GM21447 (cell line): ENCODE data around the gene GLDN.
"Not testable (repeated sequence)": the region's sequence is repeated elsewhere in the genome, so short reads cannot be mapped to it uniquely, and the experiment has no call there.

Source experiments
- ATAC-seq: cut with Tn5 transposase; IDR thresholded peaks from one replicate; pipeline ENCODE4 v1.9.1; 2021; ENCODE audit not compliant: unreplicated experiment

The GLDN gene

GRCh38 chr15:51386960-51387698, 45.7 kb downstream of the GLDN start:
- ATAC-seq: no peak

GRCh38 chr15:51387699-51388041, 46.2 kb downstream of the GLDN start:
- no peak for ATAC-seq

- no peak for ATAC-seq
Observed at GRCh38 chr15:51388726-51389125, 47.3 kb downstream of the GLDN start.

- ATAC-seq: no peak
Observed at GRCh38 chr15:51390241-51390965, 48.9 kb downstream of the GLDN start.

GRCh38 chr15:51390966-51391422, 49.5 kb downstream of the GLDN start:
- no peak for ATAC-seq

- ATAC-seq: no peak
Observed at GRCh38 chr15:51396921-51397320, 55.5 kb downstream of the GLDN start.

- ATAC-seq: no peak
Observed at GRCh38 chr15:51398626-51399025, 57.2 kb downstream of the GLDN start.

GRCh38 chr15:51401051-51401780, 59.8 kb downstream of the GLDN start:
- no peak for ATAC-seq

- no peak for ATAC-seq
Observed at GRCh38 chr15:51401872-51402517, 60.5 kb downstream of the GLDN start.

GRCh38 chr15:51403072-51403878, 61.8 kb downstream of the GLDN start:
- no peak for ATAC-seq

- no peak for ATAC-seq
Observed at GRCh38 chr15:51403946-51404695, 62.7 kb downstream of the GLDN start.

GRCh38 chr15:51405693-51406523, 64.5 kb downstream of the GLDN start:
- no peak for ATAC-seq

GRCh38 chr15:51414256-51414860, 72.9 kb downstream of the GLDN start:
- no peak for ATAC-seq

GRCh38 chr15:51416129-51416528, 74.7 kb downstream of the GLDN start:
- ATAC-seq: no peak

- ATAC-seq: not testable (repeated sequence)
Observed at GRCh38 chr15:51423040-51423439, 81.6 kb downstream of the GLDN start.

GRCh38 chr15:51424780-51425179, 83.3 kb downstream of the GLDN start:
- no peak for ATAC-seq

- no peak for ATAC-seq
Observed at GRCh38 chr15:51425517-51426040, 84.1 kb downstream of the GLDN start.

GRCh38 chr15:51438526-51438925, 97.1 kb downstream of the GLDN start:
- no peak for ATAC-seq
